GM18511 (cell line): ENCODE measurements around the gene OR2V2.
"Not testable (repeated sequence)": the region's sequence is repeated elsewhere in the genome, so short reads cannot be mapped to it uniquely, and the experiment has no call there.

ENCODE experiments used
- ATAC-seq: cut with Tn5 transposase; IDR thresholded peaks from one replicate; pipeline ENCODE4 v1.9.1; 2021; ENCODE audit warnings: mild to moderate bottlenecking, moderate library complexity; ENCODE audit not compliant: unreplicated experiment

OR2V2 gene

GRCh38 chr5:181142054-181142453 lies 5.3 kb upstream of the OR2V2 start:
- ATAC-seq, result no peak

DNA sequence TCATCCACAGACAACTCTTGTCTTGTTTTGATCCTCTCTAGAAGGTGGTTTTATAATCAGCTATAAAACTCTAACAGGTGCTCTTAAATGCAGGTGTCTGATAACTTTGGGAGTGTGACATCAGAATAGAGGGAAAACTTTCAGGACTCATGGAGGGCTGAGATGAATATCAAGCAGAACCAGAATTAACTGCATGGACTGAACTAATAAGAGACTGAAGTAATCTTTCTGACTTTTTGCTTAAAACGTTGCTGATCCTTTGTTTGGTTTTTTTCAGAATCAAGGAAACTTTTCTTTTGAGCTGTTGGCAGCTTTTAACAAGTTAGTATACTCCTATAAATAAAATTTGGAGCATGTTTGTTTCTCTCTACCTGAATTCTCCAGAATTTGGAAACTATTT lies 2.3 kb upstream of the OR2V2 start:
- no peak for ATAC-seq

GRCh38 chr5:181149355-181149754 lies 2.0 kb downstream of the OR2V2 start:
- ATAC-seq, result no peak

DNA sequence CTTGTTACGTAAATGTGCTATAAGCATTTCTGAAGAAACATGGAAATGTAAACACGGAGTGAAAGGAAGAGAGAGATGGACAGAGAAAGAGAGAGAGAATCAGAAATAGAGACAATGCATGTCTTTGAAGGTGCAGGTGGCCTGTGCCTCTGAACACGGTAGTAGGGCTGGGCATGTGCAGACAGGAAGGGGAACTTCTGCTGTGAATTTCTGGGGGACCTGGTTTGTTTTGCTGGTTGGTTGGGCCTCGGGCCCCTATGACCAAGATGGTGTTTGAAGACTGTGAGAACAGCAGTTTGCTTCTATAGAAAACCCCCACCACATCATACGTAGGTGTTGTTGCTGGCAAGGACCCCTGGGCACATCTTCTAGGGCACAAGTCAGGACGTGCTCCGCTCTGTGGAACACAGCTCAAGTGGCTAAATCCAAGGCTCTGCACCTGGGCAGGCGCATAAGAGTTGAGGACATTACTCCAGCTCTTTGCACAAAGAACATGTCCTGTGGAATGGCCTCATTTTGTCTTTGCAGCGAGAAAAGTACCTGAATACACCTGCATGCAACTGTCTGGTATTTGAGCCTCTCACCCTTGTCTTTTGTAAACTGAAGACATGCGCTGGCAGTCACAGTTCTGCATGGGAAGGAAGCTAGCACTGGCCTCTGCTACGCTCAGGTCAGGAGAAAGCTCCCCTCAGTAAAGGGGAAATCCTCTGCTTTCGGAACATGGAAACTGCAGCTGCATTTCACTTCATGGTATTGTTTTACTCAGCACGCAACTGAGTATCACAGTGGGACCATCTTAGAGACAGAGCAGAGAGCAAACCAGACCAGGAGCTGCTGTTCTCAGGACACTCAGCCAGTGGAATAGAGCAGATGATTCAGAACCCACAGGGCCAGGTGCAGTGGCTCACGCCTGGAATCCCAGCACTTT lies 2.7 kb downstream of the OR2V2 start:
- ATAC-seq, result no peak

- no peak for ATAC-seq
Observed at GRCh38 chr5:181151146-181151545, 3.8 kb downstream of the OR2V2 start.

DNA sequence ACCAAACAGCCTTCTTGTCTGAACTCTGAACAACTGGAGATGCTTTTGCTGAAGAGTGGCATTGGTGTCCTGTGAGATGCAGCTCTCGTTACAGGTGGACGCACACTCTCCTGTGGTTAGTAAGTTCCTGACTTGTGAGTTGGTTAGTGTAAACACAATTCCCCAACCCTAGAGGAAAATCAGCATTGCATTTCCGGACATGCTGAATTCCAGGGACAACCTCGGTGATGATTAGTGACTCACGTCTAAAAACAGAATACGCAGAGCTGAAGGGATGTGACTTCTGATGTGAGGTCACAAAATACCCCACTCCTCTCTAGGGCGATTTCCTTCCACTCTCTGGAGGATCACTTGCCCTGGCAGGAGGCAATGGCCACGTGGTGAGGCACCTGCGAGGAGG lies 5.0 kb downstream of the OR2V2 start:
- ATAC-seq, result no peak

- ATAC-seq, result no peak
Observed at GRCh38 chr5:181153814-181154213, 6.4 kb downstream of the OR2V2 start.

DNA sequence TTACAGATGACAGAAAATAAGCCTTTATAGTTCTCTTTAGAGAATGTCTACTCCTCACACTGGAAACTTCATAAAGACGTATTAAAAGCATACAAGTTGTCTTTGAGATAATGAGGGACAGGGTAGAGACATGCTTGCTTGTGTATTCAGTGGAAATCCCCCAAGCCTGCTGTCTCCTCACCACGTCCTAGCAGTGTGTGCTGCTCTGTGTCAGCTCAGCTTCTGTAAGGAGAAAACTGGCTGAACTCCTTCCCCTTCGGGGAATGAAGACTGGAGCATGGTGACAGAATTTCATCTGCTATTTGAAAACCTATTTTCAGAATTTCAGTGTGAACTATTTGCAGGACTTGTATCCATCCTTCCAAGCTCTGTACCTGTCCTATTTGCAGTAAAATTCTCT lies 9.4 kb downstream of the OR2V2 start:
- no peak for ATAC-seq

DNA sequence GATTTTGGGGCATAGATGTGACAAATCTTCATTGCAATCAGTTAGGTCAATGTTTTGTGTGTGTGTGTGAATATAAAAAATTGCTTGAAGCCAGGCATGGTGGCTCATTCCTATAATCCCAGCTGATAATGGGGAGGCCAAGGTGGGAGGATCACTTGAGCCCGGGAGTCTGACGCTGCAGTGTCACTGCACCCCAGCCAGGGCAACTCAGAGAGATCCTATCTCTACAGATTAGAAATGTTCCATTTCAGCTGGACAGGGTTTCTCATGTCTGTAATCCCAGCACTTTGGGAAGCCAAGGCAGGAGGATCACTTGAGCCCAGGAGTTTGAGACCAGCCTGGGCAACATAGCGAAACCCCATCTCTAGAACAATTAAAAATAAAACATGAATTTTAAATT lies 11.5 kb downstream of the OR2V2 start:
- ATAC-seq, result no peak

GRCh38 chr5:181159286-181160151 lies 12.1 kb downstream of the OR2V2 start:
- peak; percentile 66 for ATAC-seq

GRCh38 chr5:181160152-181160754 lies 12.9 kb downstream of the OR2V2 start:
- ATAC-seq, result peak; percentile 73

DNA sequence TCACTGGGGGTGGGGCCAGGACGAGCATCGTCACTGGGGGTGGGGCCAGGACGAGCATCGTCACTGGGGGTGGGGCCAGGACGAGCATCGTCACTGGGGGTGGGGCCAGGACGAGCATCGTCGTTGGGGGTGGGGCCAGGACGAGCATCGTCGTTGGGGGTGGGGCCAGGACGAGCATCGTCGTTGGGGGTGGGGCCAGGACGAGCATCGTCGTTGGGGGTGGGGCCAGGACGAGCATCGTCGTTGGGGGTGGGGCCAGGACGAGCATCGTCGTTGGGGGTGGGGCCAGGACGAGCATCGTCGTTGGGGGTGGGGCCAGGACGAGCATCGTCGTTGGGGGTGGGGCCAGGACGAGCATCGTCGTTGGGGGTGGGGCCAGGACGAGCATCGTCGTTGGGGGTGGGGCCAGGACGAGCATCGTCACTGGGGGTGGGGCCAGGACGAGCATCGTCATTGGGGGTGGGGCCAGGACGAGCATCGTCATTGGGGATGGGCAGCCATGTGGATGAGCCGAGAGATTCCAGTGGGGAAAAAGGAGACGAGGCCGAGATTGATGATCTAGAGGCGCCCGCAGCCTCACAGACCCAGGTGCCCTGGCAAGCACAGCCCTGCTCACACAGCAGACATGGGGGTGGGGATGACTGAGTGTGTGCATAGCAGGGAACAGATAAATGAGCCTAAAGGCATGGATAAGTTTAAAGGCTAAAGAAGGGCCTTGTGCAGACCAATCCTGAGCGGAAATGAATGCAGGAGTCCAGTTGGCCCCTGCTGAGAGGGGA lies 13.6 kb downstream of the OR2V2 start:
- ATAC-seq, result not testable (repeated sequence)

GRCh38 chr5:181161534-181162175 lies 14.3 kb downstream of the OR2V2 start:
- no peak for ATAC-seq

DNA sequence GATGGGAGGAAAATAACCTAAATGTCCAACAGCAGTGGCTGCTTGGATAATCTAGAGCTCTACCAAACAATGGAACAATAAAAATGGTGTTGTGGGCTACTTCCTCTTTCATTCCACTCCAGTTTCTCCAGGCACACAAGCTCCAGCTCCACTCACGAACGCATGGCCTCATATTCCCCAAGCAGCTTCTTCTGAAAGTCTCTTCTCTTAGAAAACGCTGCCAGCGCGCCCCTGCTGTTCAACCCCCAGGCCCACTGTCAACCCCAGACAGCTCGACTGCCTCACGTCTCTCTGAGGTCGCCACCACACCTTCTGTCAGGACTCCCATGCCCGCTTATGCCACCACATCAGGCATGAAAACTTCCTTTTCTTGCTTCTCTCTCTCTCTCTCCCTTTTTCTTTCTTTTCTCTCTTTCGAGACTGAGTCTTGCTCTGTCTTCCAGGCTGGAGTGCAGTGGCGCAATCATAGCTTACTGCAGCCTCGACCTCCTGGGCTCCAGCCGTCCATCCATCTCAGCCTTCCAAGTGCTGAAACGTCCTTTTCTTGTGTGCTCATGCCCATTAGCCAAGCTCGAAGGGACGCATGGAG lies 16.2 kb downstream of the OR2V2 start:
- ATAC-seq, result no peak

- ATAC-seq, result no peak
Observed at GRCh38 chr5:181164076-181164952, 16.9 kb downstream of the OR2V2 start.

DNA sequence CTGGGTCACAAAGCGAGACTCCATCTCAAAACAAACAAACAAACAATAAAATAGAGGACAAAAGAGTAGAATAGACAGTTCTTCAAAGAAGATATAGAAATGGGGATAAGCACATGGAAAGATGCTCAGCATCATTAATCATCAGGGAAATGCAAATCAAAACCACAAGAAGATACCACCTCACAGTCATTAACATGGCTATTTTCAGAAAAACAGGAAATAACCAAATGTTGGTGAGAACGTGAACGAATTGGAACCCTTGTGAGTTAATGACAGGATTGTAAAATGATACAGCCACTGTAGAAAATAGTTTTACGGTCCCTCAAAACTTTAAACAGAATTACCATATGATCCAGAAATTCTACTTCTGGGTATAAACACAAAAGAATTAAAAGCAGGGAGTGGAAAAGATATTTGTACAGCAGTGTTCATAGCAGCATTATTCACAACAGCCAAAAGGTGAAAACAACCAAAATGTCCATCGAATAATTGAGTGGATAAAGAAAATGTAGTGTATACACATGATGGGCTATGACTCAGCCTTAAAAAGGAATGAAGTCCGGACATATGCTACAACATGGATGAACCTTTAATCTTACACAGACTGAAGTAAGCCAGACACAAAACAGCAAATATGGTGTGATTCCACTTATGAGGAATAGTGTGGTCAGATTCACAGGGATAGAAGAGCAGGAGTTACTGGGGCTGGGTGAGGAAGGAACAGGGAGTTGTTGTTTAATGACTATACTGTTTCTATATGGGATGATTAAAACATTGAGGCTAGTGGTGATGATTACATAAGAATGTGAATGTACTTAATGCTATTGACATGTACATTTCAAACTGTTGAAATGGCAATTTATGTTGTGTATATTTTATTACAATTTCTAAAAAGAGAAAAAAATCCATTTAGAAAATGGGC lies 19.7 kb downstream of the OR2V2 start:
- ATAC-seq, result no peak

DNA sequence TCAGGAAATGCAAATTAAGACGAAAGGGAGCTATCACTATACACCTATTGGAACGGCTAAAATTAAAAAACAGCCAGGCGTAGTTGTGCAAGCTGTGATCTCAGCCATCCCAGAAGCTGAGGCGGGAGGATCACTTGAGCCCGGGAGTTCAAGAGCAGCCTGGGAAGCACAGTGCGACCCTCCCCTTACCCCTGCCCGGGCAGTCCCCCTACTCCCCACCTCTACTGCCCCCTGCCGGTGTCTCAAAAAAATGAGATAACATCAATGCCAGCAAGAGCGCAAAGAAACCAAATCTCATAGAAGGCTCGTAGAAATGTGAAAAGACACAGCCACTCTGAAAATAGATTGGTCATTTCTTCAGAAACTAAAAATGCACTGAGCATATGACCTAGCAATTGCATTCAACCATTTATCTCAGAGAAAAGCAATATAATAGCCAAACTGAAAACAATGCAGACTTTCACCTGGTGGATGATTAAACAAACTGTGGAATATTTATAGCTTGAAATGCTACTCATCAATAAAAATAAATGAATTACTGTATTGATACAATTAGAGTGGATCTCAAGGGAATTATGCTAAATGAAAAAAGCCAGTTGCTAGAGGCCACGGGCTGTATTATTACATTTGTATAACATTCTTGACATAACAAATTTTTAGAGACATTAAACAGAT lies 20.6 kb downstream of the OR2V2 start:
- no peak for ATAC-seq
